H54 (cell line): ENCODE results near the gene LHX4.
"Not testable (repeated sequence)": the region's sequence is repeated elsewhere in the genome, so short reads cannot be mapped to it uniquely, and the experiment has no call there.

Experiments
- DNase-seq: peaks from one replicate; pipeline ENCODE4 v3.0.0; 2011; ENCODE audit warnings: low spot score, mixed read lengths; ENCODE audit not compliant: insufficient read length
- FAIRE-seq: peaks from 3 replicates; lab custom pipeline; 2011; peaks lifted over from hg19 to GRCh38; lab: Jason Lieb, UNC
- POLR2A ChIP-seq: IDR thresholded peaks from 2 replicates; pipeline ENCODE4 v1.6.1; 2011; ENCODE audit warnings: low read depth, mild to moderate bottlenecking, low read length

LHX4 gene

DNA sequence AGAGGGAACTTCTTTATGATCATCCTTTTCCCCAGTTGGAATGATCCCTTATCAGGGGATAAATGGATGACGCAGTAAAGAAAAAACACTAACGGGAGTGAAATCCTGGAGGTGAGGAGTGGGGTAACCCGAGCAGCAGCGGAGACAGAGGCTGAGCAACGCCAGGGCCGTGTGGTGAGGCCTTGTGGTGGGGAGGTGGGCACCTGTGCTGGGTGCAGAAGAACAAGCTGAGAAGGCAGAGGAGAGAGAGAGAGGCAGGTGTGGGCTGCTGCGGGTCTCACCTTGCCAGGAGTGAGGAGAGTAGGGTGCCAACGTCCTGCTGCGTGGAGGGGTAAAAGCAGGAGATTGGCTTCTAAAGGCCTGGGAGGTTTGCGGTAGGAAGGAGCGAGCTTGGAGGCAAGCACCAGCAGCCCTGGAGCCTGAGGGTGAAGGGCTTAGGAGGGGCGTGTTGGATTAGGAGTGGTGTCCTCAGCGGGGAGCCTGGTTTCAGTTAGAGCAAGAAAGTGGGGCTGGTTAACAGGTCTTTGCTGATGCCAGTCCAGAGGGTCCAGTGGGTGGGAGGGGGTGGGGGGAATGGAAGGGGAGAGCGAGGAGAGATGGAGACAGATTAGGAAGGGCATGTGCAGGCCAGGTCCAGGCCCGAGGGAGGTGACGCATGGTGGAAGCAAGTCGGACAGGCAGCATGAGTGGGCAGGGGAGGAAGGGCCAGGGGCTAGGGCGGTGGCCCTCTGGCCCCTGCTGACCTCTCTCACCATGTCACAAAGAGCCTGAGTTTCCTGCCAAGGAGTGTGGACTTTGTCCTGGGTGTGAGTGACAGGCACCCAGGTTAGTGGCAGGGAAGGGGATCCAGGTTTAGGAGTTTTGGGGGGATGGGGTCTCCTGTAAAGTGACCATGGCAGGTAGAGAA, 36.7 kb upstream of the LHX4 start:
- TF ChIP-seq POLR2A = no peak
- no peak for DNase-seq
- FAIRE-seq = no peak

DNA sequence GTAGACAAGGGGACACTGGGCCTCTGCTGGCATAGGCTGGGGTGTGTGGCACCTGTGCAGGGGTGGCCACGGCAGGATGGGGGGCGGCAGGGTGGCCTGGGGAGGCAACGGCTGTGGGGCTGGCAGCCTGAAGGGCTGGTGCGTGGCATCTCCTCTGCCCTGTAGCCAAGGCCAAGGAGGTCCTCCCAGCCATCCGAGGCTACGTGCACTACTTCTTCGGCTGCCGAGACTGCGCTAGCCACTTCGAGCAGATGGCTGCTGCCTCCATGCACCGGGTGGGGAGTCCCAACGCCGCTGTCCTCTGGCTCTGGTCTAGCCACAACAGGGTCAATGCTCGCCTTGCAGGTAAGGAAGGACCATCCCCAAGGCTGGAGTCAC, 36.0 kb upstream of the LHX4 start:
- FAIRE-seq (no peak), DNase-seq (no peak)
- TF ChIP-seq POLR2A = no peak

- no peak for FAIRE-seq
- no peak for DNase-seq
- no peak for TF ChIP-seq POLR2A
Observed at GRCh38 chr1:180194546-180195207, 35.4 kb upstream of the LHX4 start.

GRCh38 chr1:180195401-180195800, 34.7 kb upstream of the LHX4 start:
- DNase-seq (no peak), FAIRE-seq (no peak)
- no peak for TF ChIP-seq POLR2A

DNA sequence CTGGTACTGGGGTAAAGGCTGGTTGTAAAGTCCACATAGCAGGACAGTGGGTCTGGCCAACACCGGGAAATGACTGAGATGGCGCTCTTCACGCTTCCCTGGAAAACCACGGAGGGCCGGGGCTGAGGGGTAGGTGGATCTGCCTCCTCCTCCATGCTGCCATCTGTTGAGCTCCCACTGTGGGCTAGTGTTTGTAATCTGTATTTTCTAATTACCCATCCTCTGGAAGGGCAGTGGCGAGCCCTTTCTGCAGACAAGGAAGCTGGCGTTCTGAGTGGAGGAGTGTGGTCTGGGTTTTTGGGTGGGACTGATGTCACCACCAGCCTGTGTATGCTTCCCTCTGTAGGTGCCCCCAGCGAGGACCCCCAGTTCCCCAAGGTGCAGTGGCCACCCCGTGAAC, 34.1 kb upstream of the LHX4 start:
- FAIRE-seq = no peak
- no peak for DNase-seq
- TF ChIP-seq POLR2A = no peak

GRCh38 chr1:180196436-180197003, 33.5 kb upstream of the LHX4 start:
- no peak for DNase-seq
- no peak for FAIRE-seq
- no peak for TF ChIP-seq POLR2A

GRCh38 chr1:180197231-180197630, 32.8 kb upstream of the LHX4 start:
- no peak for TF ChIP-seq POLR2A
- no peak for FAIRE-seq

DNA sequence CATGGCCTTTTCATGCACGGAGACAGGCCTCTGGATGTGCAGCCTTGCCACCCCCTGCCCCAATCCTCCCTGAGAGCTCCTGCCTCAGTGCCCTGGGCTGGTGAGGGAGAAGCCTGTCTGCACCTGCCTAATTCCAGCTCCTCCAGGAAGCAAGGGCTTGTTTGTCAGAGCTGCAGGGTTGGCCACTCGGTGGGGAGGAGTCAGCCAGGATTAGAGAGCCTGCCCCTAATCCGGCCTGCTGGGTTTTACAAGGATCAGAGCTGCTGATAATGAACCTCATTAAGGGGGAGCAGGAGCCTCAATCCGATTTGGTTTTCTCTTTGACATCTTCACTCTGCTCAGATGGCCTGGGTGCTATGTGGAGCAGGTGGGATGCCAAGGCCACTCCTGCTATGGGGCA, 31.9 kb upstream of the LHX4 start:
- TF ChIP-seq POLR2A = no peak
- no peak for FAIRE-seq
- no peak for DNase-seq

More at GRCh38 chr1:180197231-180197630, 32.8 kb upstream of the LHX4 start:
- DNase-seq = no peak

GRCh38 chr1:180198611-180199010, 31.5 kb upstream of the LHX4 start:
- no peak for TF ChIP-seq POLR2A
- DNase-seq (no peak), FAIRE-seq (no peak)

DNA sequence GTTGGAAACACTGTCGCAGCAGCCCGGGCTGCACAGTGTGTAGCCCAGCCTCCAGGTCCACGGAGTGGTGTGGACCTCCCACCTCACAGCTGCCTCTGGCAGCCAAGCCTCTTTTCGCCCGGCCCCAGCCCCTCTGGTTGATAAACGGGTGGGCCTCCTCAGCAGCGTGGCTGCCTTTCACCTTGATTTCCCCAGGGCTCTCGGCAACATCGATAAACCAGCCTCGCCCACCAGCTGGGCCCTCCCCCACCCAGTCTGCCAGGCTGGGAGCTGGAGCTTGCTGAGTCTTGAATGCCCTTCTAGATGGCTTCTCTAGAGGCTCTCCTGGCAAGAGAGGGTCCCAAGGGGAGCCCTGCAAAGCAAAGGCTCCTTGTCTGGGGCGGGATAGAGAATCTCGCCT, 31.0 kb upstream of the LHX4 start:
- no peak for DNase-seq
- FAIRE-seq = no peak
- no peak for TF ChIP-seq POLR2A

- FAIRE-seq (no peak), DNase-seq (no peak)
- TF ChIP-seq POLR2A = no peak
Observed at GRCh38 chr1:180201451-180202200, 28.4 kb upstream of the LHX4 start.

DNA sequence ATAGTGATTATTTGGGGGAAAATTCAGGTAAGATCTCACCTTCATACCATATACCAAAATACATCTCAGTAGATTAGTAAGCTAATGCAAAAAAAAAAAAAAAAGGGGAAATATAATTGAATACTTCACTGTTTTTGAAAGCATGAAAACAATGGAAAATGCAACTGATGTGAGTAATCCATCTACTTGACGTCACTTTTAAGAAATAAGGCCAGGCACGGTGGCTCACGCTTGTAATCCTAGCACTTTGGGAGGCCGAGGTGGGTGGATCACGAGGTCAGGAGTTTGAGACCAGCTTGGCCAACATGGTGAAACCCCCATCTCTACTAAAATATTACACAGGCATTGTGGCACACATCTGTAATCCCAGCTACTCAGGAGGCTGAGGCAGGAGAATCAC, 27.5 kb upstream of the LHX4 start:
- FAIRE-seq, DNase-seq: not testable (repeated sequence)

GRCh38 chr1:180204231-180204630, 25.8 kb upstream of the LHX4 start:
- no peak for DNase-seq
- FAIRE-seq = no peak

GRCh38 chr1:180206581-180206980, 23.5 kb upstream of the LHX4 start:
- no peak for FAIRE-seq
- DNase-seq = no peak
- no peak for TF ChIP-seq POLR2A

More at GRCh38 chr1:180204231-180204630, 25.8 kb upstream of the LHX4 start:
- TF ChIP-seq POLR2A = no peak
